ENCODE measurements around the gene SLIT3.

Gene SLIT3

GRCh38 chr5:168879929-168880328, 421.0 kb downstream of the SLIT3 start:
- no peak for DNase-seq

GRCh38 chr5:168879331-168879730, 421.6 kb downstream of the SLIT3 start:
- DNase-seq, result no peak

DNA sequence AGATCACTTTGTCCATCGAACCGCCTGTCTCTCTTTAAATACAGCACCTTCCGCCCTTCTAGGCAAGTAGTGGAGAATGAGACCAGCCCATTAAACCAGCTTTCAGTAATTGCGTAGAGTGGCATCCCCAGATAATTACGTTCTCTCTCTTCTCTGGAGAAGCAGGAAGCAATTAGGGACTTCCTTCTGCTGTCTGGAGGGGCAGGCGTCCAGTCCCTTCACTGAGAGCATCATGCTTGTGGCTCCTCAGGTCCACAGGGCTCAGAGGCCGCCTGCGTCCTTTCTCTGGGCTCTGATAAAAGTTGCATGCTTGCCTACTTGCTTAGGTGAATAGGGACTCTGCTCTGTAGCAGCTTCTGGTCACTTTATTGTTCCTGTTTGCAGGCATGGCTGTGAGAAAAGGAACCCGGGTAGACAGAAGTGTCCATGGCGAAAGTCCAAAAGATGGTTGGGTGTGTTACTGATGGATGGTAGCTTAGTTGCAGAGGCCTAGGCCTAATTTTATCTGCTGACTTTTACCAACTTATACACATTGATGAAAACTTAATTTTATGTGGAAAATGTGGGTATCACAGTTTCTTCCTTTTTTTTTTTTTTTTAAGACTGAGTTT, 422.7 kb downstream of the SLIT3 start:
- DNase-seq, result no peak

GRCh38 chr5:168877132-168877892, 423.6 kb downstream of the SLIT3 start:
- peak in 1 of 2 experiments; percentile 28 for DNase-seq

DNA sequence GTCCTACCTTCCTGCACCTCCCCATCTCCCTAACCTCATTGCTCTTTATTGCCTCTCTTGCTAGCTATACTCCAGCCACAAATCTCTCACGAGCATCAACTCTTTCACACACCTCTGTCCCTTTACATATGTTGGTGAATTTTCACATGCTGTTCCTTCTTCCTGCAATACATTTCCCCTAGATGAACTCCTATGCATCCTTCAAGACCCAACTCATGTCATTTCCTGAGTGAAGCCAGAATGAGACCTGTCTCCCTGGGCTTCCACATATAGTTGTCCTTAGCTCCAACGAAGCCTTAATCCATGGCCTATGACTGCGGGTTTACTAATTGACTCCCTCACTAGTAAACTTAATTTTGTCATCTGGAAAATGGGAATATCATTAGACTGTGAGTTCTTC, 424.5 kb downstream of the SLIT3 start:
- no peak for DNase-seq

DNA sequence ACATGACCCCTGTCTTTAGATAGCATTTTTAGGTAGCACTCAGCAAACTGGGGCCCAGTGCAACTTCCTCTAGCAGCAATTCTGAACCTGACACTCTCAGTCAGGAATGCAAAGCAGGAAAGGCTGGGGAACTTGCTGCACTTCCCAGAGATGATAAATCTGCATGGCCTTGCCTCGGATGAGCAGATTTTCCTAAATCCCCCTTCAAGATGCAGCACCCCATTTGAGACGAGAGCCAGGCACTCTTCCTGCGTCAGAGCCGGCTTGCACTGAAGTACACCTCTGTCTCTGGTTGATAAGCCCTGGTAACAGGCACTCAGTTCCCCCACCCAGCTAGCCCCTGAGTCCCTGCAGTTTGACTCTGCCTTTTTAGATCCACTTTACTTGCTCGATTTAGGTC, 425.1 kb downstream of the SLIT3 start:
- no peak for DNase-seq

- no peak for DNase-seq
These were observed 426.1 kb downstream of the SLIT3 start for GRCh38 chr5:168874713-168875380.

- no peak for DNase-seq
These were observed 428.7 kb downstream of the SLIT3 start for GRCh38 chr5:168872246-168872645.

DNA sequence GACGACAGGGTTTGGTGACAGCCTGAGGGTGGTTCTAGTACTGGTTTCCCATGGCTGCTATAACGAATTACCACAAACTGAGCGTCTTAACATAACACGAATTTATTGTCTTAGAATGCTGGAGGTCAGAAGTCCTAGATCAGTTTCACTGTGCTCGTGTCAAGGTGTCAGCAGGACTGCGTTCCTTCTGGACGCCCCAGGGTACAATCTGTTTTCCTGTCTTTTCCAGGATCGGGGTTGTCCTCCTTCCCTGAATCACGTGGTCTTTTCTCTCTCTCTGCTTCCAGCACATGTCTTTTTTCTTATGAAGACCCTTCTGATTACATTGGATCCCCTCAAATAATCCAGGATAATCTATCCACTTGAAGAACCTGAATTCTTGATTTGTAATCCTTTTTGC, 430.0 kb downstream of the SLIT3 start:
- no peak for DNase-seq

DNA sequence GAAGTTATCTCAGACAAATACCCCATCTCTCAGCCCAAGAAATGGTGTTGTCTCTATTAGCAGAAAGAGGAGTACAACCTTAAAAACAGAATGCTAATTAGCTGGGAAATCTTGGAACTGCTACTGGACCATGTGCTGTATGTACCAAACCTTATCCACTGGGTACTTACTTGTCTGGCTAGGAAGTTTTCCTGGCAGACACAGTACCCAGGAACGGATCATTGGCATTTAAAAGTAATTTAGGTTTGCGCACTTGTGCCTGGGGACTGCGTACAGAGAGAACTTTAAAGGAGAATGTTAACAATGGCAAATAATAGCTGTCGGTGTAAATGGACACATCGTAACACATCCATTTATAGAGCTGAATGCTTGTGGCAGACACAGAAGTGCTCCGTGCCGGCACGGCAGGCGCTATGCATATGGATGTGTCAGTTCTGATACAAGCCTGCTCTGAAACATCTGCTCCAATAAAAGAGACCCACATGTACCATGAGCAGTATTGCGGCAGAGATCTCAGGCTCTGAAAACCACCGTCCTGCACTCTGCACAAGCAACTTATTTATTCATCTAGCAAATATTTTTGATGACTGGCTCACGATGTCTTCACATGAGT, 431.2 kb downstream of the SLIT3 start:
- no peak for DNase-seq

DNA sequence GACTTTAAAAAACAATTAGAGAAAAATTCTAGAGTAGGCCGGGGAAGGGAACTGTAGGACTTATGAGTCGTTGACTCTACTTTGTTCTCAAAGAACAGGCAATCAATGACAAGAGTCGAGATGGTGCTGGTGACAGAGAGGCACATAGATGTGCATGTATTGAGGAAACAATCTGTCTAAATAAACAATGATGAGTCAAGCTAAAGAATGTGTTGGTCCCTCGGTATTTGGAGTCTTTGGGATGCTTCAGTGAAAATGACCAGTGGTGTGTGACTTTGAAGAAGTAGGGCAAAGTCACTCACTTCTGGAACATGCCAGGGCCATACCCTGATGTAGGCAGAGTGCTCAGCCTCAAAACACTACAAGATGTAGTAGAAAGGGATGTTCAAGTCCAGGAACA, 433.7 kb downstream of the SLIT3 start:
- DNase-seq, result no peak

DNA sequence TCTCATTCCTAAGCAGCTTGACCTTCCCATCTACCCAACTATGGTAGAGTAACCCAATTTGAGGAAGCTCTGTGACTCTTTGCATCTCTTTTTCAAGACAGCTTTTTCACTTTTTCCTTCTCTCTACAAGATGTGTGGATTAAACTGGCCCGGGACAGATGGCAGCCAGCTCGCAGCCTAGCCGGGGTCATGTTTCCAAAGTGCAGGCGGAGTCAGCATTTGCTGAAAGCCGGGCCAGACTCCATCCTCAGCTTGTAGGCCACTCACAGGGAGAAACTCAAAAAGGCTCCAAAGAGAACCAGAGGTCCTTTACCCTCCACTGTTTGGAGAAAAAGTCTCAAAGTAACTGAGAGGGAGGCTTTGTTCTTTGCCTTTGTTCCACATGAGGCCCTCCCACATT, 435.0 kb downstream of the SLIT3 start:
- no peak for DNase-seq

DNA sequence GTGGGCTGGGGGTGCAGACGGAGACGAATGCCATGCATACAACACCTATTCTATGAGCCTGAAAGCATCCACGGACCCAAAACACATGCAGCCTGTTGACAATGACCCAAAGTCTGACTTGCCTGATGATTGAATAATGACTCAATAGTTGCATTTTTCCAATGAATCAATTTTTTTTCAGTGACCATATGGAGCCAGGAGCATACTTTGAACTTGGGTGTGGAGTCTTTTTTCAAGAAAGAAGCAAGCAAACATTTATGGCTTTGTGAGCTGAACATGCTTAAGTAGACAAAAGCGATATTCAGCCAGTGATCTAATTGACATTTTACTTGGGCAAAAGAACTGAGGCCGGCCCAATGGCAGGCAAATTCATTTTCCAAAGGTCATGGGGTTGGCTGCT, 437.9 kb downstream of the SLIT3 start:
- no peak for DNase-seq

DNA sequence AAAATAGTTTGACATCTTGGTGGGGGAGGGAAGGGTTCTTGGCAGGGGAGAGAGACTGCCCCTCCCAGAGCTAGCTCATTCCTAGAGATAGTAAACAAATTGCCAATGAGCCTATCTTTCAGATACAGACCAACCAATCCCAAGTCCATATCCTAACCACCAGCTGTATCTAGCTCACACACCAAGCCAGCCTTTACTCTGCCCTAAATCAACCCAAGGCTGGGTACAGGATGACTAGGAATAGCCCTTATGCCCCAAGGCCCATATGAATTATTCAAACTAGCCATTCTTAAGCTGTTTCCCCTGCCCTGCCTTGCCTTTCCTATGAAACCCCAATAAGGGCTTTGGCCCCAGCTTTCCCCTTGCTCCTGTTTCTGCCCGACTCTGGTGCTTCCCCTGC, 440.4 kb downstream of the SLIT3 start:
- no peak for DNase-seq

DNA sequence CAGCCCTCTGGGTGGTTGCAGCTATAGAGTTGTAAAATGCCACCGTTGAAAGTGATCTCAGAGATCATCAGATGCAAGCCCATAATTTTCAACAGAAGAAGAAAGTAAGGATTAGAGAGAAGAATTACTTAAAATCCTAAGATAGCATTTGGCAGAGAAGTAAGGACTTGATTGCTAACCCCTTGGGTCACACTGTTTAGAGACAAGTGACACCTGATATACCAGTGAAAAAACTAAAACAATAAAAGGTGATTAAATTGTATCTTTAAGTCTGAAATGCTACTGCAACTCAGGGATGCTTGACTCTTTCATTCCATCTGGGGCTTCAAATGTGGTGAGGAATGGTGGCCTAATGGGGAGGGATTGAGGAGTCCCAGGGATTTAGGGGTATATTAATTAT, 440.9 kb downstream of the SLIT3 start:
- no peak for DNase-seq

DNA sequence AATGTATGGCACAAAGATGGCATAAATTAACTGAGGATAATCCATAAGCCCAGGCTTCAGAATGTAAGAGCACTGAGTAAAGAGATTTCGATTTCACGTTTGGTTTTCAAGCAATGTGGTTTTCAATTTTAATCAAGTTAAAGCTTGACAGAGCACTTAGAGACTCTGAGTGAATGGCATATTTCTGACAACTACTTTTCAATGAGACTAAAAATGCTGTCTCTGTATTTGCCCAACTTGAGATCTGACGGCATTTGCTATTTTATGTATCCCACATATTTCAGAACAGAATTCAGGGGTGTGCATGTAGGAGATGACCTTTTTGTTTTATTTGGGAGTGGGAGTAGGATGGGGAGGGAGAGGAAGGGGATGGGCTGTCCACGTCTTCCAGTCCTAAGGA, 441.5 kb downstream of the SLIT3 start:
- no peak for DNase-seq

DNA sequence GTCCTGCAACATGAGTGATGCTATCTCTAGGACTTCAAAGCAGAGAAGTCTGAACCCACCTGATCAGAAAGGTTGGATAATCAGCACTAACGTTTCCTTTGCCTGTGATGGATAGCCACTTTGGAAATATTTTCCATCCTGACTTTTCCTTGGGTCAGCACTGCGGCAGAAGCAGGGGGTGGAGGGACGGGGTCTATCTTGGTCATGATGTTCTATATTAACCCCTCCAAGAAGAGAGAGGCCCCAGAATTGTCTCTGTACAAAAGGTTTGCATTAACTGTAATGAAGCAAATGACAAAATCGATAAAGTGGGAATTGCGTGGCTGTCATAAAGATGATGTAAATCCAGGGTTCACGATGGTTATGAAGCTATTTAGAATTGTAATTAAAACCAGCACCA, 441.9 kb downstream of the SLIT3 start:
- DNase-seq, result no peak

- DNase-seq, result no peak
These were observed 442.6 kb downstream of the SLIT3 start for GRCh38 chr5:168858371-168858770.

DNA sequence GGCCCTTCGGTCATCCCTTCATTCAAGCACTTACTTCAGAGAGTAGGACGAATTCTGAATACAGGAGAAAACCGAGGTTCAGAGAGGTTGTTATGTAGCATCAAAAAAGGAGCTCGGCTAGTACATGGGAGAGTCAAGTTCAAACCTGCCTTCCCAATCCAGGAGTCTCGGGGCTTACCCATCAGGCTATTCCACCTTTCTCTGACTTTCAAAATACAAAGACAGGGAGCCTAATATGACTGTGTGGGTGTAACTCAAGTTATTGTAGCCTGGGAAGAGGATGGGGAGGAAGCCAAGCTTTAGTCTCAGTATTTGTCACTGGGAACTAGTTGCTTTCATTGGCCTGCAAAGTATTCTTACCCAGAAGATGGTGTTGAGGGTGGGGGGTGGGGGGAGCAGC, 447.0 kb downstream of the SLIT3 start:
- no peak for DNase-seq

- no peak for DNase-seq
These were observed 448.6 kb downstream of the SLIT3 start for GRCh38 chr5:168852329-168852728.

GRCh38 chr5:168851902-168852321, 449.0 kb downstream of the SLIT3 start:
- peak in 1 of 2 experiments; percentile 49 for DNase-seq

DNA sequence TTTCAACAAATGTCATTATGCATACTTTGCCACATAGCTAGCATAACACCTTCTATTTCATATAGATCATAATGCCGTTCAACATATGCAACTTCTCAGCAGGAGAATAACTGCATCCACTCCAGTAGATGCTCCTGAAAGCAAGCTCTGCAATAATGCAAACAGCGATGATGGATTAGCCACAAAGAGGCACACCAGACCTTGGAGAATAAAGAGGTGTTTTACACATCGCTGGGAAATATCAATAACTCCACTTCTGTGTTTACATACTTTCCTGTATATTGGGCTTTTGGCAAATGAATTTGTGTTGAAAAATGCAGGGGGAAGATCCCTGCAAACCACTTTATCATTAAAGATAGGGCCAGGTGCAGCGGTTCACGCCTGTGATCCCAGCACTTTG, 450.3 kb downstream of the SLIT3 start:
- DNase-seq, result peak in 1 of 2 experiments; percentile 10

- DNase-seq, result no peak
These were observed 452.4 kb downstream of the SLIT3 start for GRCh38 chr5:168848569-168848968.
